ENCODE measurements around the gene MUC5B. TPM values are rescaled to one million over a fixed set of nuclear protein-coding genes. Genes with fewer than 3 reads are reported as not detected.

Gene MUC5B
- total and polyA plus RNA-seq, 2 of the 13 experiments (the other 11 are each of a cell fraction or from before 2014, with no cell fraction given), result 0.01 TPM; not detected in 1

GRCh38 chr11:1271406-1271805 is 48.5 kb downstream of the MUC5B start:
- POLR2A ChIA-PET, result no interaction called here
- no peak for FAIRE-seq
- intact Hi-C loops (cut with micrococcal nuclease; ENCODE audit: unreplicated experiment), result no loop called here

More at GRCh38 chr11:1271406-1271805, 48.5 kb downstream of the MUC5B start:
- 94% methylated on average over 9 of the region's 9 CpGs for WGBS (ENCODE audit: low lambda C conversion rate)
- CTCF ChIA-PET (ENCODE audit: low intra/inter-chr PET ratio, low total read pairs), result no interaction called here
- BruUV-seq (replicated peaks), result no TSS peak
- Histone ChIP-seq H4K20me1 (ENCODE audit: insufficient read depth, low read length) (no peaks in the 10 kb centered on the region), H3K9ac (ENCODE audit: insufficient read depth, low read depth, low read length) (no peak overlapping the region), H3K36me3 (replicated peaks in 1 of 2; ENCODE audit: control insufficient read depth in 1 of 2, insufficient read depth in 2 of 2, low read length in 2 of 2) (peaks cover 6 to 16% of the 10 kb centered on the region in 2 experiments; a peak in 4 of 5 replicates), H3K4me1 (ENCODE audit: insufficient read depth, low read length) (no peaks in the 10 kb centered on the region), H3K27me3 (ENCODE audit: control insufficient read depth in 1 of 2, insufficient read depth in 2 of 2, low read length in 2 of 2) (no peaks in the 10 kb centered on the region), H3K4me3 (replicated peaks in 1 of 3; ENCODE audit: insufficient read depth in 1 of 3, low read depth in 2 of 3, low read length in 3 of 3) (no peak overlapping the region), H2AFZ (ENCODE audit: low read length) (no peak overlapping the region), H3K9me3 (ENCODE audit: low read length) (no peaks in the 10 kb centered on the region), H3K27ac (ENCODE audit: extremely low read length, insufficient read depth, low read length) (no peak overlapping the region), H3K4me2 (ENCODE audit: low read depth, low read length) (no peak overlapping the region), H3K79me2 (ENCODE audit: insufficient read depth, low read length) (no peaks in the 10 kb centered on the region)
- in situ Hi-C loops (cut with HindIII; ENCODE audit: extremely low pct_ligation_motif_present, low pct_unique_long_range_greater_than_20kb), result no loop called here
- no peak for TF ChIP-seq TBX2 (CRISPR knock-in tag; IDR thresholded peaks at IDR 0.05; ENCODE audit: borderline replicate concordance)
- TF ChIP-seq ZNF589 (CRISPR knock-in tag; conservative IDR thresholded peaks at IDR 0.05), result no peak
- TF ChIP-seq RCOR2 (CRISPR knock-in tag; IDR thresholded peaks at IDR 0.05), result no peak
- no peak for TF ChIP-seq GPN1 (CRISPR knock-in tag; IDR thresholded peaks at IDR 0.05; ENCODE audit: borderline replicate concordance)
- TF ChIP-seq IRX3 (CRISPR knock-in tag; IDR thresholded peaks at IDR 0.05; ENCODE audit: borderline replicate concordance, low read depth), result no peak
- TF ChIP-seq ZNF761 (CRISPR knock-in tag; conservative IDR thresholded peaks at IDR 0.05), result no peak
- no peak for TF ChIP-seq HIC2 (CRISPR knock-in tag; IDR thresholded peaks at IDR 0.05; ENCODE audit: low read depth)
- no peak for TF ChIP-seq ZNF138 (CRISPR knock-in tag; IDR thresholded peaks at IDR 0.05; ENCODE audit: low read depth)
- no peak for TF ChIP-seq PRMT3 (CRISPR knock-in tag; IDR thresholded peaks at IDR 0.05; ENCODE audit: borderline replicate concordance, low read depth)
- no peak for TF ChIP-seq FUBP1 (CRISPR knock-in tag; IDR thresholded peaks at IDR 0.05; ENCODE audit: borderline replicate concordance)
- no peak for TF ChIP-seq ZNF496 (CRISPR knock-in tag; IDR thresholded peaks at IDR 0.05; ENCODE audit: insufficient replicate concordance)
- TF ChIP-seq ZBTB33 (CRISPR knock-in tag; IDR thresholded peaks at IDR 0.05), result no peak
- no peak for TF ChIP-seq ZMYM3 (CRISPR knock-in tag; IDR thresholded peaks at IDR 0.05)
- TF ChIP-seq ZNF264 (CRISPR knock-in tag; IDR thresholded peaks at IDR 0.05), result no peak
- DNase-seq (ENCODE audit: low spot score), result no peak
- ATAC-seq, result no peak

All from HepG2 (cell line).